IMR-90 (cell line): ENCODE data around the gene ACOXL. TPM values are rescaled to one million over a fixed set of nuclear protein-coding genes. Genes with fewer than 3 reads are reported as not detected.

Source experiments
- ATAC-seq: fragments of 200-7000 bp; cut with Tn5 transposase; 2 replicates; pipeline ENCODE4 v1.9.1; 2020; ENCODE audit warnings: low read depth, mild to moderate bottlenecking, moderate library complexity
- BruUV-seq: library from RNA; stranded (reverse); fragments of 400-500 nt; replicated peaks from 2 replicates; lab custom pipeline; 2021; lab: Mats Ljungman, UMichigan
- CTCF ChIA-PET: fragments of 300-600 bp; formaldehyde crosslinking; extraction: SDS; loops from one replicate; lab custom pipeline; 2021; ENCODE audit warnings: antibody characterized with exemption; lab: Yijun Ruan, JAX
- POLR2A ChIA-PET: fragments of 300-600 bp; sonication (Branson Sonifier 250); formaldehyde crosslinking; loops from one replicate; lab custom pipeline; 2022; ENCODE audit warnings: antibody characterized with exemption; ENCODE audit not compliant: unreplicated experiment; lab: Charles Lee
- DNase-seq: peaks from one replicate; pipeline ENCODE4 v3.0.0; 2013
- H2AFZ ChIP-seq: replicated peaks from 2 replicates; pipeline ENCODE3; 2013; ENCODE audit warnings: low read length, mild to moderate bottlenecking; ENCODE audit not compliant: poor library complexity
- H2AK5ac ChIP-seq: 2 replicates; pipeline ENCODE4 v1.6.1; 2013; ENCODE audit warnings: low read depth, low read length, inconsistent platforms
- H2AK9ac ChIP-seq: replicated peaks from 2 replicates; pipeline ENCODE3; 2013; ENCODE audit warnings: mild to moderate bottlenecking, low read depth, low read length, moderate library complexity; ENCODE audit not compliant: poor library complexity
- H2BK120ac ChIP-seq: 2 replicates; pipeline ENCODE4 v1.6.1; 2013; ENCODE audit warnings: low read depth, low read length, inconsistent platforms
- H2BK15ac ChIP-seq: 3 replicates; pipeline ENCODE4 v1.6.1; 2013; ENCODE audit warnings: low read depth, low read length, inconsistent platforms
- H2BK20ac ChIP-seq: 2 replicates; pipeline ENCODE4 v1.6.1; 2013; ENCODE audit warnings: low read depth, mild to moderate bottlenecking, inconsistent platforms, low read length, moderate library complexity
- H2BK5ac ChIP-seq: 2 replicates; pipeline ENCODE4 v1.6.1; 2013; ENCODE audit warnings: mild to moderate bottlenecking, low read depth, low read length, inconsistent platforms; ENCODE audit not compliant: poor library complexity, severe bottlenecking
- H3K14ac ChIP-seq: replicated peaks from 2 replicates; pipeline ENCODE4 v1.6.1; 2013; ENCODE audit warnings: low read depth, low read length, inconsistent platforms
- H3K18ac ChIP-seq: 2 replicates; pipeline ENCODE4 v1.6.1; 2013; ENCODE audit warnings: low read depth, low read length, control low read depth
- H3K23ac ChIP-seq: 2 replicates; pipeline ENCODE4 v1.6.1; 2013; ENCODE audit warnings: low read depth, low read length, inconsistent platforms
- H3K27ac ChIP-seq: 2 replicates; pipeline ENCODE4 v1.5.1; 2013; ENCODE audit warnings: mild to moderate bottlenecking, control low read depth, low read length; ENCODE audit not compliant: insufficient read depth
- H3K27me3 ChIP-seq: 2 replicates; pipeline ENCODE4 v1.6.1; 2013; ENCODE audit warnings: low read length; ENCODE audit not compliant: control insufficient read depth, insufficient read depth
- H3K36me3 ChIP-seq: 2 replicates; pipeline ENCODE4 v1.6.1; 2013; ENCODE audit warnings: low read length, mixed read lengths; ENCODE audit not compliant: control insufficient read depth, insufficient read depth
- H3K4ac ChIP-seq: 2 replicates; pipeline ENCODE4 v1.6.1; 2013; ENCODE audit warnings: low read depth, low read length, inconsistent platforms
- H3K4me1 ChIP-seq: 2 replicates; pipeline ENCODE4 v1.6.1; 2013; ENCODE audit warnings: low read length, mixed read lengths; ENCODE audit not compliant: control insufficient read depth, insufficient read depth
- H3K4me2 ChIP-seq: 2 replicates; pipeline ENCODE4 v1.6.1; 2013; ENCODE audit warnings: low read depth, mild to moderate bottlenecking, control low read depth, low read length, moderate library complexity
- H3K4me3 ChIP-seq: 2 replicates; pipeline ENCODE4 v1.5.1; 2013; ENCODE audit warnings: low read depth, mild to moderate bottlenecking, control low read depth, low read length, moderate library complexity; ENCODE audit not compliant: insufficient read depth
- H3K56ac ChIP-seq: 2 replicates; pipeline ENCODE4 v1.6.1; 2013; ENCODE audit warnings: low read length, inconsistent platforms; ENCODE audit not compliant: insufficient read depth; ENCODE audit errors: extremely low read depth
- H3K79me1 ChIP-seq, 2 experiments: 2 replicates each; pipeline ENCODE4 v1.6.1; 2013; ENCODE audit warnings: low read length in 2 of 2, inconsistent platforms in 1 of 2, low read depth in 1 of 2
- H3K9ac ChIP-seq: 2 replicates; pipeline ENCODE4 v1.6.1; 2013; ENCODE audit warnings: low read depth, low read length, control low read depth
- H3K9me1 ChIP-seq: 2 replicates; pipeline ENCODE4 v1.6.1; 2013; ENCODE audit warnings: low read length, inconsistent platforms; ENCODE audit not compliant: insufficient read depth
- H3K9me3 ChIP-seq: 2 replicates; pipeline ENCODE4 v1.6.1; 2013; ENCODE audit warnings: low read length; ENCODE audit not compliant: control insufficient read depth, insufficient read depth
- H4K20me1 ChIP-seq: 2 replicates; pipeline ENCODE4 v1.6.1; 2013; ENCODE audit warnings: low read length, inconsistent platforms; ENCODE audit not compliant: insufficient read depth
- H4K5ac ChIP-seq: 2 replicates; pipeline ENCODE4 v1.6.1; 2013; ENCODE audit warnings: mild to moderate bottlenecking, low read depth, low read length, control low read depth
- H4K8ac ChIP-seq, 2 experiments: 2 replicates each; pipeline ENCODE4 v1.6.1; 2013; ENCODE audit warnings: low read depth in 2 of 2, low read length in 2 of 2, control low read depth in 1 of 2, inconsistent platforms in 1 of 2
- H4K91ac ChIP-seq: 2 replicates; pipeline ENCODE4 v1.6.1; 2013; ENCODE audit warnings: low read depth, low read length, inconsistent platforms; ENCODE audit not compliant: insufficient read depth
- CEBPB ChIP-seq: IDR thresholded peaks from 2 replicates; pipeline ENCODE4 v1.6.1; 2012; ENCODE audit warnings: low read depth, low read length, improper control_type of control experiment
- CHD1 ChIP-seq: IDR thresholded peaks from 2 replicates; pipeline ENCODE4 v1.6.1; 2012; ENCODE audit warnings: low read depth, low read length, improper control_type of control experiment
- FOS ChIP-seq: fragments of 150-350 bp; IDR thresholded peaks from 2 replicates; pipeline ENCODE4 v1.6.1; 2016; ENCODE audit warnings: low read depth, low read length
- MAFK ChIP-seq: IDR thresholded peaks from 2 replicates; pipeline ENCODE4 v1.6.1; 2012; ENCODE audit warnings: low read depth, low read length, improper control_type of control experiment
- MAZ ChIP-seq: IDR thresholded peaks from 2 replicates; pipeline ENCODE4 v1.6.1; 2012; ENCODE audit warnings: low read depth, mild to moderate bottlenecking, low read length, improper control_type of control experiment, moderate library complexity, borderline replicate concordance
- MXI1 ChIP-seq: IDR thresholded peaks from 2 replicates; pipeline ENCODE4 v1.6.1; 2012; ENCODE audit warnings: low read depth, mild to moderate bottlenecking, low read length, moderate library complexity, borderline replicate concordance
- POLR2A ChIP-seq: IDR thresholded peaks from 2 replicates; pipeline ENCODE4 v1.6.1; 2012; ENCODE audit warnings: mild to moderate bottlenecking, low read depth, low read length
- RAD21 ChIP-seq: IDR thresholded peaks from 2 replicates; pipeline ENCODE4 v1.6.1; 2012; ENCODE audit warnings: low read length, improper control_type of control experiment
- RCOR1 ChIP-seq: IDR thresholded peaks from 2 replicates; pipeline ENCODE4 v1.6.1; 2012; ENCODE audit warnings: mild to moderate bottlenecking, low read length, improper control_type of control experiment; ENCODE audit not compliant: insufficient replicate concordance
- RFX5 ChIP-seq: IDR thresholded peaks from 2 replicates; pipeline ENCODE4 v1.8.0; 2012; ENCODE audit warnings: low read depth, mild to moderate bottlenecking, low read length, moderate library complexity
- SMC3 ChIP-seq: fragments of 150-350 bp; IDR thresholded peaks from 2 replicates; pipeline ENCODE4 v1.6.1; 2016; ENCODE audit warnings: low read depth, mild to moderate bottlenecking, antibody characterized with exemption, low read length, moderate library complexity
- WGBS, 2 experiments: methylation state at CpG; one replicate each; pipeline versions ENCODE4 v1.1.5 to v1.1.7; 2013; ENCODE audit warnings: missing lambda C conversion rate in 2 of 2; ENCODE audit not compliant: insufficient read length in 1 of 2; ENCODE audit errors: extremely low coverage in 2 of 2; 5-methylcytosine and 5-hydroxymethylcytosine counted together
- dilution Hi-C: fragments of 300-500 bp; cut with HindIII; formaldehyde crosslinking; loops from one replicate; pipeline ENCODE4 v1.14.3; 2018; ENCODE audit warnings: low sequenced_read_pairs; ENCODE audit not compliant: unreplicated experiment
- in situ Hi-C: fragments of 300-500 bp; cut with MboI; formaldehyde crosslinking; loops from 3 replicates; pipeline ENCODE4 v1.14.3; 2019; ENCODE audit warnings: low sequenced_read_pairs, inconsistent platforms, mixed read lengths
- intact Hi-C: fragments of 100-400 bp; cut with micrococcal nuclease; formaldehyde crosslinking; loops from 2 replicates; pipeline ENCODE4 v1.10.0; 2022
- polyA plus RNA-seq, 3 experiments: library from polyadenylated mRNA; depleted of rRNA; stranded (reverse); fragments of >200 nt; gene quantifications; 2 replicates each; pipeline ENCODE4 v1.2.3, GENCODE V29; 2012; ENCODE audit warnings: low replicate concordance in 1 of 3
- total RNA-seq: library from RNA; depleted of rRNA; stranded (reverse); fragments of >200 nt; gene quantifications from 2 replicates; pipeline ENCODE4 v1.2.3, GENCODE V29; 2012
- TF ChIP-seq, protein P1 (sequence below): conservative IDR thresholded peaks from 2 replicates; pipeline ENCODE4 v1.5.1; 2012; ENCODE audit warnings: mild to moderate bottlenecking, low read depth, low read length, improper control_type of control experiment

Gene ACOXL
- total and polyA plus RNA-seq, 2 of the 4 experiments (the other 2 are of a cell fraction), result not detected

DNA sequence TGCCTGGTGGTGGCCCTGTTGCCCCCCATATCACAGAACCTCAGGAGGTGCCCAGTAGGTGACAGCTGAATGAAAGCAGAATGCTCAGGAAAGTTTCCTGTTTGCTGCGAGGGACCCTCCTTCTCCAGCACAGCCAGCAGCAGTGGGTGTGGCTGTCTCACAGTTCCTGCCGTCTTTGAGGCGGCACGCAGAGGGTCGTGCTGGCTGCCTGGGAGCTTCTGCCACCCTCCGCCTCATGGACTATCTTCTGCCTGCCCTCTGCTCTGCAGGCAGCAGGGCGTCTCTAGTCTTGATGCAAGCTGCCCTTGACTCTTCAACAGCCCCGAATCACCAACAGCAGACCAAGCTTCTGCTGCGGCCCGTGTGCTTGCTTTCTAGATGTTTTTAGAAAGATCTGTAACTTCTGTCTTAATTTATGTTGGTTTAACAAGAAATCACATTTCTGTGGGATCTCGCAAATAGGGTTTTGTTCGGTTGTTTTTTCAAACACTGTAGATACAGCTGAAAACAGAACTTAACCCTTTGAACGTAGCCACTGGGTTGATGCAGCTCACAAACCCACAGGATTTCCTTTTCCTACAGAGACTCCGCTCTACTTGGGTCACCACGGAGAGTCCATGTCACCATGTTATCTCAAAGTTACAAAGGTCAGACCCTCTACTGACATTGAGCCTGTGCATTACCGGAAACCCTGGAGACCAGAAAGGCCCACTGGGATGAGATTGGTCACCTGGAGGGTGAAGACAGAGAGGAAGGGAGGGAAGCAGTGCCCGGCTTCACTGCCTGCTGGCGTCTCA, 144.9 kb downstream of the ACOXL start:
- H2AFZ ChIP-seq, result no peak overlapping the region
- no peak overlapping the region for H2AK5ac ChIP-seq
- no peak overlapping the region for H3K56ac ChIP-seq
- 25% methylated on average over 7 of the region's 18 CpGs; no CpG with 5 or more reads in 1 of the 2 experiments for WGBS, 2 experiments
- no peak overlapping the region for H2BK120ac ChIP-seq
- H4K20me1 ChIP-seq, result no peaks in the 10 kb centered on the region
- no peak overlapping the region for H3K4me2 ChIP-seq
- no peak overlapping the region for H2AK9ac ChIP-seq
- H2BK15ac ChIP-seq, result no peak overlapping the region
- DNase-seq (no peak), ATAC-seq (no peak)
- dilution Hi-C loops, result no loop called here
- POLR2A ChIA-PET, result no interaction called here
- no peak overlapping the region for H3K27ac ChIP-seq
- H3K4me1 ChIP-seq, result no peaks in the 10 kb centered on the region
- no peak overlapping the region for H2BK20ac ChIP-seq
- no peaks in the 10 kb centered on the region for H3K9me1 ChIP-seq
- H2BK5ac ChIP-seq, result no peak overlapping the region
- H3K9me3 ChIP-seq, result peaks cover 2% of the 10 kb centered on the region; the same call in 1 of the 2 replicates
- no peak overlapping the region for H3K4me3 ChIP-seq
- peaks cover 15% of the 10 kb centered on the region for H3K27me3 ChIP-seq
- in situ Hi-C loops, result no loop called here
- H3K4ac ChIP-seq, result no peak overlapping the region
- intact Hi-C loops, result no loop called here
- CTCF ChIA-PET, result interaction anchor here (1.5 kb wide), 1 partner anchor 13 kb away, joined by 5 read pairs; no protein-coding TSS in a partner anchor
- no peaks in the 10 kb centered on the region for H3K36me3 ChIP-seq
- BruUV-seq, result no TSS peak
- H4K5ac ChIP-seq, result no peak overlapping the region
- H4K8ac ChIP-seq, result no peak overlapping the region
- no peak for TF ChIP-seq RCOR1
- TF ChIP-seq CHD1, result no peak
- TF ChIP-seq CEBPB, result no peak
- no peak for TF ChIP-seq POLR2A
- no peak for TF ChIP-seq SMC3
- TF ChIP-seq RAD21, result no peak
- no peak for TF ChIP-seq MAZ
- no peak for TF ChIP-seq RFX5
- no peak for TF ChIP-seq FOS
- no peak for TF ChIP-seq MAFK
- TF ChIP-seq MXI1, result no peak
- TF ChIP-seq, protein P1, sequence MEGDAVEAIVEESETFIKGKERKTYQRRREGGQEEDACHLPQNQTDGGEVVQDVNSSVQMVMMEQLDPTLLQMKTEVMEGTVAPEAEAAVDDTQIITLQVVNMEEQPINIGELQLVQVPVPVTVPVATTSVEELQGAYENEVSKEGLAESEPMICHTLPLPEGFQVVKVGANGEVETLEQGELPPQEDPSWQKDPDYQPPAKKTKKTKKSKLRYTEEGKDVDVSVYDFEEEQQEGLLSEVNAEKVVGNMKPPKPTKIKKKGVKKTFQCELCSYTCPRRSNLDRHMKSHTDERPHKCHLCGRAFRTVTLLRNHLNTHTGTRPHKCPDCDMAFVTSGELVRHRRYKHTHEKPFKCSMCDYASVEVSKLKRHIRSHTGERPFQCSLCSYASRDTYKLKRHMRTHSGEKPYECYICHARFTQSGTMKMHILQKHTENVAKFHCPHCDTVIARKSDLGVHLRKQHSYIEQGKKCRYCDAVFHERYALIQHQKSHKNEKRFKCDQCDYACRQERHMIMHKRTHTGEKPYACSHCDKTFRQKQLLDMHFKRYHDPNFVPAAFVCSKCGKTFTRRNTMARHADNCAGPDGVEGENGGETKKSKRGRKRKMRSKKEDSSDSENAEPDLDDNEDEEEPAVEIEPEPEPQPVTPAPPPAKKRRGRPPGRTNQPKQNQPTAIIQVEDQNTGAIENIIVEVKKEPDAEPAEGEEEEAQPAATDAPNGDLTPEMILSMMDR, result no peak
- H4K91ac ChIP-seq, result no peak overlapping the region
- H3K79me1 ChIP-seq, result no peaks in the 10 kb centered on the region
- no peak overlapping the region for H3K18ac ChIP-seq
- H3K9ac ChIP-seq, result no peak overlapping the region
- no peak overlapping the region for H3K23ac ChIP-seq
- H3K14ac ChIP-seq, result no peak overlapping the region
